ENCODE data around the gene GIT2.
"Not testable (repeated sequence)": the region's sequence is repeated elsewhere in the genome, so short reads cannot be mapped to it uniquely, and the experiment has no call there.

GIT2 gene

GRCh38 chr12:109998904-109999648 lies 2.9 kb upstream of the GIT2 start, which contains the start of gene ANKRD13A:
Gene ANKRD13A (plus strand): TSS chr12:109999430. CDS start chr12:109999689, 259 bp downstream.
- peak within 1 kb of the TSS; percentile 84 for H3K9ac ChIP-seq (ENCODE audit: low read depth, low read length)
- H3K9me3 ChIP-seq (ENCODE audit: control insufficient read depth, insufficient read depth, low read length) = no peaks in the 10 kb centered on the region
- H3K4me1 ChIP-seq (ENCODE audit: insufficient read depth, low read length) = 0 out of 2 replicates have a peak, but pooled peaks cover 3% of the 10 kb centered on the region
- H3K36me3 ChIP-seq (ENCODE audit: insufficient read depth, low read length) = no peaks in the 10 kb centered on the region

- no peaks in the 10 kb centered on the region for H3K9me3 ChIP-seq (ENCODE audit: control insufficient read depth, insufficient read depth, low read length)
- H3K9ac ChIP-seq (ENCODE audit: low read depth, low read length) = peak overlapping the region; percentile 84
- no peaks in the 10 kb centered on the region for H3K36me3 ChIP-seq (ENCODE audit: insufficient read depth, low read length)
- 0 out of 2 replicates have a peak, but pooled peaks cover 3% of the 10 kb centered on the region for H3K4me1 ChIP-seq (ENCODE audit: insufficient read depth, low read length)
Observed at GRCh38 chr12:109998241-109998903, 2.2 kb upstream of the GIT2 start.

- Histone ChIP-seq H3K9me3 (ENCODE audit: control insufficient read depth, insufficient read depth, low read length) (no peaks in the 10 kb centered on the region), H3K4me1 (ENCODE audit: insufficient read depth, low read length) (0 out of 2 replicates have a peak, but pooled peaks cover 3% of the 10 kb centered on the region), H3K9ac (ENCODE audit: low read depth, low read length) (no peak overlapping the region), H3K36me3 (ENCODE audit: insufficient read depth, low read length) (no peaks in the 10 kb centered on the region)
Observed at GRCh38 chr12:109997393-109997792, 1.2 kb upstream of the GIT2 start.

- no peaks in the 10 kb centered on the region for H3K36me3 ChIP-seq (ENCODE audit: insufficient read depth, low read length)
- peak overlapping the region; percentile 93; the same call in 1 of the 2 replicates for H3K9ac ChIP-seq (ENCODE audit: low read depth, low read length)
- no peaks in the 10 kb centered on the region for H3K9me3 ChIP-seq (ENCODE audit: control insufficient read depth, insufficient read depth, low read length)
- H3K4me1 ChIP-seq (ENCODE audit: insufficient read depth, low read length) = 0 out of 2 replicates have a peak, but pooled peaks cover 3% of the 10 kb centered on the region
Observed at GRCh38 chr12:109996483-109996853, 300 bp upstream of the GIT2 start.

GRCh38 chr12:109995361-109995685 lies 845 bp downstream of the GIT2 start:
- Histone ChIP-seq H3K36me3 (ENCODE audit: insufficient read depth, low read length) (no peaks in the 10 kb centered on the region), H3K9ac (ENCODE audit: low read depth, low read length) (peak overlapping the region; percentile 93)

GRCh38 chr12:109994401-109995175 lies 1.6 kb downstream of the GIT2 start:
- Histone ChIP-seq H3K36me3 (ENCODE audit: insufficient read depth, low read length) (no peaks in the 10 kb centered on the region), H3K9me3 (ENCODE audit: control insufficient read depth, insufficient read depth, low read length) (no peaks in the 10 kb centered on the region), H3K9ac (ENCODE audit: low read depth, low read length) (no peak overlapping the region; the same call in 1 of the 2 replicates), H3K4me1 (ENCODE audit: insufficient read depth, low read length) (peaks cover 3% of the 10 kb centered on the region; the same call in 1 of the 2 replicates)

More at GRCh38 chr12:109995361-109995685, 845 bp downstream of the GIT2 start:
- Histone ChIP-seq H3K4me1 (ENCODE audit: insufficient read depth, low read length) (0 out of 2 replicates have a peak, but pooled peaks cover 3% of the 10 kb centered on the region), H3K9me3 (ENCODE audit: control insufficient read depth, insufficient read depth, low read length) (no peaks in the 10 kb centered on the region)

- Histone ChIP-seq H3K9ac (ENCODE audit: low read depth, low read length) (no peak overlapping the region), H3K4me1 (ENCODE audit: insufficient read depth, low read length) (peaks cover 3% of the 10 kb centered on the region; the same call in 1 of the 2 replicates), H3K9me3 (ENCODE audit: control insufficient read depth, insufficient read depth, low read length) (no peaks in the 10 kb centered on the region), H3K36me3 (ENCODE audit: insufficient read depth, low read length) (no peaks in the 10 kb centered on the region)
Observed at GRCh38 chr12:109993091-109993490, 3.1 kb downstream of the GIT2 start.

GRCh38 chr12:109991586-109991985 lies 4.6 kb downstream of the GIT2 start:
- H3K9ac ChIP-seq (ENCODE audit: low read depth, low read length) = no peak overlapping the region
- no peaks in the 10 kb centered on the region for H3K9me3 ChIP-seq (ENCODE audit: control insufficient read depth, insufficient read depth, low read length)
- peaks cover 3% of the 10 kb centered on the region; the same call in 1 of the 2 replicates for H3K4me1 ChIP-seq (ENCODE audit: insufficient read depth, low read length)
- H3K36me3 ChIP-seq (ENCODE audit: insufficient read depth, low read length) = no peaks in the 10 kb centered on the region

- Histone ChIP-seq H3K9ac (ENCODE audit: low read depth, low read length) (no peak overlapping the region), H3K4me1 (ENCODE audit: insufficient read depth, low read length) (peaks cover 2% of the 10 kb centered on the region; the same call in 1 of the 2 replicates), H3K36me3 (ENCODE audit: insufficient read depth, low read length) (no peaks in the 10 kb centered on the region), H3K9me3 (ENCODE audit: control insufficient read depth, insufficient read depth, low read length) (no peaks in the 10 kb centered on the region)
Observed at GRCh38 chr12:109989380-109989779, 6.8 kb downstream of the GIT2 start.

- H3K4me1 ChIP-seq (ENCODE audit: insufficient read depth, low read length) = no peaks in the 10 kb centered on the region; the same call in 1 of the 2 replicates
- no peak overlapping the region for H3K9ac ChIP-seq (ENCODE audit: low read depth, low read length)
- no peaks in the 10 kb centered on the region for H3K9me3 ChIP-seq (ENCODE audit: control insufficient read depth, insufficient read depth, low read length)
- no peaks in the 10 kb centered on the region for H3K36me3 ChIP-seq (ENCODE audit: insufficient read depth, low read length)
Observed at GRCh38 chr12:109988903-109989302, 7.3 kb downstream of the GIT2 start.

GRCh38 chr12:109988274-109988673 lies 7.9 kb downstream of the GIT2 start:
- Histone ChIP-seq H3K36me3 (ENCODE audit: insufficient read depth, low read length) (no peaks in the 10 kb centered on the region; the same call in 1 of the 2 replicates), H3K9ac (ENCODE audit: low read depth, low read length) (no peak overlapping the region), H3K9me3 (ENCODE audit: control insufficient read depth, insufficient read depth, low read length) (no peaks in the 10 kb centered on the region), H3K4me1 (ENCODE audit: insufficient read depth, low read length) (no peaks in the 10 kb centered on the region; the same call in 1 of the 2 replicates)

- no peak overlapping the region for H3K9ac ChIP-seq (ENCODE audit: low read depth, low read length)
- no peaks in the 10 kb centered on the region; the same call in 1 of the 2 replicates for H3K4me1 ChIP-seq (ENCODE audit: insufficient read depth, low read length)
- no peaks in the 10 kb centered on the region for H3K9me3 ChIP-seq (ENCODE audit: control insufficient read depth, insufficient read depth, low read length)
- no peaks in the 10 kb centered on the region; the same call in 1 of the 2 replicates for H3K36me3 ChIP-seq (ENCODE audit: insufficient read depth, low read length)
Observed at GRCh38 chr12:109987615-109988014, 8.6 kb downstream of the GIT2 start.

GRCh38 chr12:109986236-109986635 lies 9.9 kb downstream of the GIT2 start:
- H3K36me3 ChIP-seq (ENCODE audit: insufficient read depth, low read length); H3K4me1 ChIP-seq (ENCODE audit: insufficient read depth, low read length); H3K9me3 ChIP-seq (ENCODE audit: control insufficient read depth, insufficient read depth, low read length); H3K9ac ChIP-seq (ENCODE audit: low read depth, low read length): not testable (repeated sequence)

GRCh38 chr12:109983432-109984142 lies 12.6 kb downstream of the GIT2 start:
- no peaks in the 10 kb centered on the region for H3K9me3 ChIP-seq (ENCODE audit: control insufficient read depth, insufficient read depth, low read length)
- peaks cover 9% of the 10 kb centered on the region for H3K36me3 ChIP-seq (ENCODE audit: insufficient read depth, low read length)
- no peak overlapping the region for H3K9ac ChIP-seq (ENCODE audit: low read depth, low read length)
- no peaks in the 10 kb centered on the region for H3K4me1 ChIP-seq (ENCODE audit: insufficient read depth, low read length)

Data from ES-I3 (cell line).